Upper lobe of left lung (tissue), 4 donors: Measurements from ENCODE around the gene CADPS.

ENCODE experiments used
- CTCF ChIP-seq, 6 experiments: fragments of 450-650 bp in 4 of 6; fragments of 200-600 bp in 2 of 6; sonication (generic) in 2 of 6; IDR thresholded peaks; one replicate each; pipeline ENCODE4 v1.5.1; 2016 to 2019; ENCODE audit warnings: antibody characterized with exemption in 6 of 6
- POLR2A ChIP-seq, 4 donors: fragments of 450-650 bp; IDR thresholded peaks; one replicate each; pipeline ENCODE4 v1.5.1; 2016 to 2017; ENCODE audit warnings: antibody characterized with exemption in 4 of 4, mild to moderate bottlenecking in 2 of 4

- no peak for TF ChIP-seq POLR2A (IDR thresholded peaks at IDR 0.05)
- no peak for TF ChIP-seq CTCF (IDR thresholded peaks at IDR 0.05)
These were observed 30.1 kb upstream of the CADPS start for GRCh38 chr3:62905331-62905730.
